Body of pancreas (tissue), 4 donors: Measurements from ENCODE around the gene DNAJB12.

Experiments used
- CTCF ChIP-seq, 7 experiments: fragments of 450-650 bp in 4 of 7; fragments of 200-600 bp in 3 of 7; sonication (generic) in 3 of 7; IDR thresholded peaks; one replicate each; pipeline ENCODE4 v1.5.1; 2016 to 2019; ENCODE audit warnings: antibody characterized with exemption in 7 of 7
- POLR2A ChIP-seq, 3 donors: fragments of 450-650 bp; IDR thresholded peaks; one replicate each; pipeline ENCODE4 v1.6.1; 2016; ENCODE audit warnings: antibody characterized with exemption in 3 of 3, mild to moderate bottlenecking in 2 of 3

- TF ChIP-seq POLR2A (IDR thresholded peaks at IDR 0.05) = no peak
- no peak for TF ChIP-seq CTCF (IDR thresholded peaks at IDR 0.05)
Observed at GRCh38 chr10:72390764-72391163, 36.0 kb upstream of the DNAJB12 start.
